NCI-H2196 (cell line): Measurements from ENCODE around the gene HK1.
"Not testable (repeated sequence)": the region's sequence is repeated elsewhere in the genome, so short reads cannot be mapped to it uniquely, and the experiment has no call there.

Experiments used
- DNase-seq: peaks from one replicate; lab custom pipeline; 2025; ENCODE audit not compliant: unreplicated experiment; lab: John Stamatoyannopoulos, UW

Gene HK1

GRCh38 chr10:69278446-69278963 is at the start of gene HK1:
HK1 (plus strand) TSS chr10:69278496.
- no peak for DNase-seq

- DNase-seq = no peak
These were observed 48.7 kb upstream of the HK1 start for GRCh38 chr10:69229616-69229916.

GRCh38 chr10:69230128-69230527 is 48.2 kb upstream of the HK1 start:
- DNase-seq = no peak

- no peak for DNase-seq
These were observed 46.0 kb upstream of the HK1 start for GRCh38 chr10:69232252-69232651.

GRCh38 chr10:69232736-69233480 is 45.4 kb upstream of the HK1 start:
- no peak for DNase-seq

GRCh38 chr10:69234447-69234846 is 43.8 kb upstream of the HK1 start:
- DNase-seq = no peak

- DNase-seq = peak; percentile 70
These were observed 40.7 kb upstream of the HK1 start for GRCh38 chr10:69237528-69238159.

GRCh38 chr10:69239136-69239535 is 39.2 kb upstream of the HK1 start:
- DNase-seq = no peak

- DNase-seq = no peak
These were observed 38.4 kb upstream of the HK1 start for GRCh38 chr10:69239816-69240434.

- DNase-seq = no peak
These were observed 37.8 kb upstream of the HK1 start for GRCh38 chr10:69240455-69240854.

GRCh38 chr10:69241575-69241974 is 36.7 kb upstream of the HK1 start:
- no peak for DNase-seq

- DNase-seq = no peak
These were observed 36.0 kb upstream of the HK1 start for GRCh38 chr10:69242040-69242851.

- no peak for DNase-seq
These were observed 35.5 kb upstream of the HK1 start for GRCh38 chr10:69242852-69243212.

GRCh38 chr10:69243817-69244216 is 34.5 kb upstream of the HK1 start:
- no peak for DNase-seq

- no peak for DNase-seq
These were observed 32.3 kb upstream of the HK1 start for GRCh38 chr10:69246036-69246435.

- no peak for DNase-seq
These were observed 31.5 kb upstream of the HK1 start for GRCh38 chr10:69246581-69247312.

- no peak for DNase-seq
These were observed 31.0 kb upstream of the HK1 start for GRCh38 chr10:69247313-69247710.

GRCh38 chr10:69248117-69248730 is 30.1 kb upstream of the HK1 start:
- no peak for DNase-seq

- no peak for DNase-seq
These were observed 28.3 kb upstream of the HK1 start for GRCh38 chr10:69250041-69250440.

GRCh38 chr10:69251417-69251816 is 26.9 kb upstream of the HK1 start:
- not testable (repeated sequence) for DNase-seq
